Measurements from ENCODE around the gene PEX14. TPM values are rescaled to one million over a fixed set of nuclear protein-coding genes. Genes with fewer than 3 reads are reported as not detected.

Gene PEX14
- total RNA-seq, 2 donors from 2014 or later = 19.5 to 29.3 TPM

- Histone ChIP-seq H3K27me3 (no peaks in the 10 kb centered on the region), H3K4me1 (no peaks in the 10 kb centered on the region), H3K9me3 (no peaks in the 10 kb centered on the region), H3K27ac (no peak overlapping the region), H3K9ac (ENCODE audit: low read depth in 2 of 2, low read length in 2 of 2) (no peak overlapping the region), H3K36me3 (no peaks in the 10 kb centered on the region), H3K4me3 (no peak overlapping the region)
- intact Hi-C loops (cut with DNase I) = no loop called here
- no peak for TF ChIP-seq CTCF (IDR thresholded peaks at IDR 0.05)
- no peak for DNase-seq
These were observed 156.5 kb downstream of the PEX14 start for GRCh38 chr1:10631121-10631810.

GRCh38 chr1:10631811-10632593 lies 157.3 kb downstream of the PEX14 start:
- intact Hi-C loops (cut with DNase I) = no loop called here
- no peaks in the 10 kb centered on the region for H3K27me3 ChIP-seq
- H3K9me3 ChIP-seq = no peaks in the 10 kb centered on the region
- no peak for TF ChIP-seq CTCF (IDR thresholded peaks at IDR 0.05)
- no peak for DNase-seq
- H3K36me3 ChIP-seq = no peaks in the 10 kb centered on the region
- H3K27ac ChIP-seq = no peak overlapping the region
- no peak overlapping the region for H3K4me3 ChIP-seq
- no peaks in the 10 kb centered on the region for H3K4me1 ChIP-seq
- no peak overlapping the region for H3K9ac ChIP-seq (ENCODE audit: low read depth in 2 of 2, low read length in 2 of 2)

GRCh38 chr1:10632691-10633090 lies 157.9 kb downstream of the PEX14 start:
- Histone ChIP-seq H3K9me3 (no peaks in the 10 kb centered on the region), H3K27ac (no peak overlapping the region), H3K4me3 (no peak overlapping the region), H3K4me1 (no peaks in the 10 kb centered on the region), H3K9ac (ENCODE audit: low read depth in 2 of 2, low read length in 2 of 2) (no peak overlapping the region), H3K36me3 (no peaks in the 10 kb centered on the region), H3K27me3 (no peaks in the 10 kb centered on the region)
- no peak for TF ChIP-seq CTCF (IDR thresholded peaks at IDR 0.05)
- intact Hi-C loops (cut with DNase I) = no loop called here
- no peak for DNase-seq

GRCh38 chr1:10633416-10633815 lies 158.7 kb downstream of the PEX14 start:
- Histone ChIP-seq H3K27me3 (no peaks in the 10 kb centered on the region), H3K36me3 (no peaks in the 10 kb centered on the region), H3K4me3 (no peak overlapping the region), H3K9me3 (no peaks in the 10 kb centered on the region), H3K27ac (no peak overlapping the region), H3K9ac (ENCODE audit: low read depth in 2 of 2, low read length in 2 of 2) (no peak overlapping the region), H3K4me1 (no peaks in the 10 kb centered on the region)
- TF ChIP-seq CTCF (IDR thresholded peaks at IDR 0.05) = no peak
- no peak for DNase-seq
- intact Hi-C loops (cut with DNase I) = no loop called here

- H3K9ac ChIP-seq (ENCODE audit: low read depth in 2 of 2, low read length in 2 of 2) = no peak overlapping the region
- DNase-seq = no peak
- H3K27me3 ChIP-seq = no peaks in the 10 kb centered on the region
- no peaks in the 10 kb centered on the region for H3K9me3 ChIP-seq
- H3K27ac ChIP-seq = no peak overlapping the region
- intact Hi-C loops (cut with DNase I) = no loop called here
- TF ChIP-seq CTCF (IDR thresholded peaks at IDR 0.05) = no peak
- H3K36me3 ChIP-seq = no peaks in the 10 kb centered on the region
- no peaks in the 10 kb centered on the region for H3K4me1 ChIP-seq
- no peak overlapping the region for H3K4me3 ChIP-seq
These were observed 159.3 kb downstream of the PEX14 start for GRCh38 chr1:10634075-10634427.

Data from colonic mucosa (tissue), 4 donors.